A549 (cell line): ENCODE measurements around the gene PRRX2. TPM values are rescaled to one million over a fixed set of nuclear protein-coding genes. Genes with fewer than 3 reads are reported as not detected.

Experiments
- ATAC-seq, 2 experiments: fragments of 200-7000 bp in 1 of 2; fragments of >200 bp in 1 of 2; cut with Nextera tagmentation in 1 of 2; cut with Tn5 transposase in 1 of 2; 3 replicates each; pipeline versions ENCODE4 v1.8.0 to v1.9.1; 2018 to 2020; ENCODE audit warnings: mild to moderate bottlenecking in 1 of 2, moderate library complexity in 1 of 2
- CTCF ChIA-PET: fragments of 300-600 bp; sonication (Branson Sonifier 250); formaldehyde crosslinking; extraction: SDS; loops from one replicate; lab custom pipeline; 2021; ENCODE audit warnings: antibody characterized with exemption, inconsistent platforms; lab: Yijun Ruan, JAX
- POLR2A ChIA-PET: fragments of 350-600 bp; formaldehyde crosslinking; extraction: SDS; loops from one replicate; lab custom pipeline; 2021; ENCODE audit warnings: antibody characterized with exemption, inconsistent platforms; lab: Yijun Ruan, JAX
- DNase-seq, 2 experiments: peaks; one replicate each; pipeline versions ENCODE4 v3.0.0 to v3.0.0-alpha.2; 2011 to 2016; ENCODE audit warnings: low read depth in 1 of 2, low spot score in 1 of 2
- FAIRE-seq: peaks from 2 replicates; lab custom pipeline; 2011; peaks lifted over from hg19 to GRCh38; lab: Jason Lieb, UNC
- H3K27ac ChIP-seq, 2 experiments: fragments of >200 bp; sonication (Bioruptor Twin); formaldehyde crosslinking; 3 replicates each; pipeline ENCODE4 v1.5.1; 2016 to 2017
- H3K4me1 ChIP-seq: fragments of >200 bp; sonication (Bioruptor Twin); formaldehyde crosslinking; 3 replicates; pipeline ENCODE4 v1.6.1; 2016
- H3K4me2 ChIP-seq: fragments of >200 bp; sonication (Bioruptor Twin); formaldehyde crosslinking; 3 replicates; pipeline ENCODE4 v1.6.1; 2016
- H3K4me3 ChIP-seq: fragments of >200 bp; sonication (Bioruptor Twin); formaldehyde crosslinking; 3 replicates; pipeline ENCODE4 v1.5.1; 2016
- H3K9me3 ChIP-seq: fragments of >200 bp; sonication (Bioruptor Twin); formaldehyde crosslinking; 3 replicates; pipeline ENCODE4 v1.6.1; 2016
- ATOH8 ChIP-seq: fragments of 250-450 bp; sonication (Bioruptor Pico); IDR thresholded peaks from 2 replicates; pipeline ENCODE4 v1.5.0; 2020; ENCODE audit warnings: low read depth, mild to moderate bottlenecking, moderate library complexity
- BHLHE40 ChIP-seq: IDR thresholded peaks from 2 replicates; pipeline ENCODE4 v1.6.1; 2012; ENCODE audit warnings: low read depth, low read length, inconsistent platforms
- CHD2 ChIP-seq: fragments of 150-350 bp; IDR thresholded peaks from 2 replicates; pipeline ENCODE4 v1.6.1; 2014; ENCODE audit warnings: low read length; ENCODE audit not compliant: partially characterized antibody
- HOXA7 ChIP-seq: fragments of 250-450 bp; sonication (Bioruptor Pico); IDR thresholded peaks from 2 replicates; pipeline ENCODE4 v1.5.0; 2020; ENCODE audit warnings: mild to moderate bottlenecking, moderate library complexity
- JUN ChIP-seq, 2 experiments: fragments of >200 bp; sonication (Bioruptor Twin); formaldehyde crosslinking; IDR thresholded peaks; 2 replicates in 1 of 2; 3 replicates in 1 of 2; pipeline ENCODE4 v1.6.1; 2016 to 2017
- NFE2L2 ChIP-seq: fragments of 150-350 bp; conservative IDR thresholded peaks from 2 replicates; pipeline ENCODE4 v1.6.1; 2014; ENCODE audit warnings: low read length
- NR3C1 ChIP-seq: fragments of >200 bp; sonication (Bioruptor Twin); formaldehyde crosslinking; IDR thresholded peaks from 3 replicates; pipeline ENCODE4 v1.6.1; 2017
- PHF8 ChIP-seq: fragments of 200-600 bp; sonication (generic); IDR thresholded peaks from 2 replicates; pipeline ENCODE4 v1.6.1; 2016; ENCODE audit warnings: low read depth, mild to moderate bottlenecking, antibody characterized with exemption, moderate library complexity, borderline replicate concordance
- ZC3H11A ChIP-seq: fragments of 450-650 bp; IDR thresholded peaks from 2 replicates; pipeline ENCODE4 v1.6.1; 2014; ENCODE audit warnings: antibody characterized with exemption, mild to moderate bottlenecking
- ZFP36 ChIP-seq: fragments of 450-650 bp; IDR thresholded peaks from 2 replicates; pipeline ENCODE4 v1.6.1; 2014; ENCODE audit warnings: borderline replicate concordance; ENCODE audit not compliant: partially characterized antibody
- ZNF302 ChIP-seq: fragments of 250-450 bp; sonication (Bioruptor Pico); IDR thresholded peaks from 2 replicates; pipeline ENCODE4 v1.9.0; 2021; ENCODE audit warnings: inconsistent platforms, mild to moderate bottlenecking, moderate library complexity
- WGBS: methylation state at CpG from one replicate; pipeline ENCODE4 v1.1.6; 2017; ENCODE audit errors: missing lambda C conversion rate; 5-methylcytosine and 5-hydroxymethylcytosine counted together
- polyA plus RNA-seq, 4 experiments: library from polyadenylated mRNA; depleted of rRNA in 3 of 4; stranded (reverse); fragments of >200 nt; fragmentation: RNase III in 1 of 4; extraction: RNeasy Plus Mini Kit Qiagen cat#74134 plus additional on column Dnase treatment in 1 of 4; gene quantifications; 2 replicates in 3 of 4; 3 replicates in 1 of 4; pipeline ENCODE4 v1.2.3, GENCODE V29; 2011 to 2017

PRRX2 gene
- polyA plus RNA-seq, 2 of the 4 experiments (the other 2 are of a cell fraction), result 0.90 to 2.7 TPM

DNA sequence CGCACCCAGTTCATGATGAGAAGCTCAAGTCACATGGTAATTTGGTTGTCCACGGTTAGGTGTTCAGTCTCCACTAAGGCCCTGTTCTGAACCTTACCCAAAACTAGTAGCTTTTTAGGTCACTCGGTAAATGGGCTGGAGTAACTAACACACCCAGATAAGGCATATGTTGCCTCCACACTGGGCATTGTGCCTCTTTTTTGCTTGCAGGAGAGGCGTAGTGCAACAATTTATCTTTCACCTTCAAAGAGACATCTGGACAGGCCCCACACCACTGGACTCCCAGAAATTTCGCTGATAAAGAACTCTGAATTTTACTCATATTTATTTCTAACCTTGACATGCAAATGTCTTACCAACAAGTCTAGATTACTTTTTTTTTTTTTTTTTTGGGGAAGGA, 104.2 kb downstream of the PRRX2 start:
- no peak for DNase-seq
- Histone ChIP-seq H3K4me3 (no peak overlapping the region), H3K27ac (peak overlapping the region in 1 of 2 experiments; percentile 45; a peak in 2 of 6 replicates), H3K4me1 (peaks cover 24% of the 10 kb centered on the region), H3K9me3 (no peaks in the 10 kb centered on the region), H3K4me2 (no peak overlapping the region)
- ChIA-PET CTCF (interaction anchor here (1.0 to 5.1 kb wide), 8 partner anchors 11 to 185 kb away, joined by 3 to 37 read pairs (median 4); partner anchors contain the start of gene PTGES), POLR2A (no interaction called here)
- ATAC-seq, result no peak
- no peak for FAIRE-seq
- no peak for TF ChIP-seq ZFP36
- no peak for TF ChIP-seq BHLHE40
- TF ChIP-seq CHD2, result no peak
- WGBS, result 84% methylated on average over 5 of the region's 5 CpGs

DNA sequence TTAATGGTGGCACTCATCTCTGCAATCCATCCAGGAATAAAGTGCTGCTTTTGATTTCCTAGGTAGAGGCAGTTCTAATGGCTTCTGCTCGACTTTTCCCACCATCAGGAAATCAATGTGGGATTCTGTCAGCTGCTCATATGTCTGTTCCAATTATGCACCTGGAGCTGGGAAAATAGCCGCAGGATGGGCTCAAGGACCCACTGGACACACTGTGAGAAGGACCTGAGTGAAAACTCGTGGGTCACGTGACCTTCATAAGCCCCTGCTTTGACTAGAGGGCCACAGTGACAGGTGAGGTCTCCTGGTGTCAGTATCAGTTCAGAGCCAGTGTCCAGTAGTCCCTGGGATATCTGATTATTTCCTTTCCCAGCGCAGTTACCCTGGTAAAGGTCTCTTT, 105.3 kb downstream of the PRRX2 start:
- peaks cover 35% of the 10 kb centered on the region for H3K4me1 ChIP-seq
- no peak for FAIRE-seq
- no peak overlapping the region for H3K4me3 ChIP-seq
- DNase-seq, result no peak
- peak overlapping the region in 1 of 2 experiments; percentile 20; a peak in 2 of 6 replicates for H3K27ac ChIP-seq
- POLR2A ChIA-PET, result no interaction called here
- ATAC-seq, result no peak
- H3K4me2 ChIP-seq, result no peak overlapping the region
- 75% methylated on average over 5 of the region's 5 CpGs for WGBS
- no peaks in the 10 kb centered on the region for H3K9me3 ChIP-seq
- CTCF ChIA-PET, result interaction anchor here (1.0 to 5.1 kb wide), 4 partner anchors 11 to 33 kb away, joined by 3 to 37 read pairs (median 8); no protein-coding TSS in a partner anchor
- no peak for TF ChIP-seq ATOH8
- TF ChIP-seq ZNF302 (CRISPR knock-in tag), result no peak
- no peak for TF ChIP-seq JUN (IDR thresholded peaks at IDR 0.05)
- TF ChIP-seq ZC3H11A, result no peak
- no peak for TF ChIP-seq NFE2L2
- no peak for TF ChIP-seq NR3C1
- TF ChIP-seq PHF8, result no peak
- TF ChIP-seq HOXA7 (CRISPR knock-in tag), result no peak

Other genes starting within 250 kb of the PRRX2 start
- 0.10 TPM in 1 of 2 replicates, not detected in the other for gene C9orf50, start 44.5 kb upstream of the PRRX2 start, polyA plus RNA-seq (2011; rRNA removed)
- gene C9orf50, start 44.5 kb upstream of the PRRX2 start, polyA plus RNA-seq (2017; fragmentation: RNase III; extraction: RNeasy Plus Mini Kit Qiagen cat#74134 plus additional on column Dnase treatment), result 0.05 TPM in 1 of 3 replicates, not detected in the others
- gene NTMT1, start 39.5 kb upstream of the PRRX2 start, polyA plus RNA-seq (2011; rRNA removed), result 39.2 and 49.4 TPM in 2 replicates
- gene NTMT1, start 39.5 kb upstream of the PRRX2 start, polyA plus RNA-seq (2017; fragmentation: RNase III; extraction: RNeasy Plus Mini Kit Qiagen cat#74134 plus additional on column Dnase treatment), result 75.8 to 96.4 TPM (median 92.2 TPM) in 3 replicates
- 9.2 and 9.4 TPM in 2 replicates for gene ASB6, start 23.5 kb upstream of the PRRX2 start, polyA plus RNA-seq (2011; rRNA removed)
- gene ASB6, start 23.5 kb upstream of the PRRX2 start, polyA plus RNA-seq (2017; fragmentation: RNase III; extraction: RNeasy Plus Mini Kit Qiagen cat#74134 plus additional on column Dnase treatment), result 16.3 to 17.3 TPM (median 16.3 TPM) in 3 replicates
- 19.1 and 22.1 TPM in 2 replicates for gene PTGES, start 87.4 kb downstream of the PRRX2 start, polyA plus RNA-seq (2011; rRNA removed)
- gene PTGES, start 87.4 kb downstream of the PRRX2 start, polyA plus RNA-seq (2017; fragmentation: RNase III; extraction: RNeasy Plus Mini Kit Qiagen cat#74134 plus additional on column Dnase treatment), result 48.1 to 58.8 TPM (median 53.7 TPM) in 3 replicates
- gene TOR1B, start 137.5 kb downstream of the PRRX2 start, polyA plus RNA-seq (2011; rRNA removed), result 32.4 and 38.0 TPM in 2 replicates
- 23.3 to 26.9 TPM (median 24.9 TPM) in 3 replicates for gene TOR1B, start 137.5 kb downstream of the PRRX2 start, polyA plus RNA-seq (2017; fragmentation: RNase III; extraction: RNeasy Plus Mini Kit Qiagen cat#74134 plus additional on column Dnase treatment)
- gene TOR1A, start 158.5 kb downstream of the PRRX2 start, polyA plus RNA-seq (2011; rRNA removed), result 74.9 and 77.3 TPM in 2 replicates
- 52.3 to 58.7 TPM (median 54.0 TPM) in 3 replicates for gene TOR1A, start 158.5 kb downstream of the PRRX2 start, polyA plus RNA-seq (2017; fragmentation: RNase III; extraction: RNeasy Plus Mini Kit Qiagen cat#74134 plus additional on column Dnase treatment)
- gene C9orf78, start 169.6 kb downstream of the PRRX2 start, polyA plus RNA-seq (2011; rRNA removed), result 58.0 and 91.4 TPM in 2 replicates
- 111 to 131 TPM (median 127 TPM) in 3 replicates for gene C9orf78, start 169.6 kb downstream of the PRRX2 start, polyA plus RNA-seq (2017; fragmentation: RNase III; extraction: RNeasy Plus Mini Kit Qiagen cat#74134 plus additional on column Dnase treatment)
- 3.8 and 3.9 TPM in 2 replicates for gene USP20, start 169.8 kb downstream of the PRRX2 start, polyA plus RNA-seq (2011; rRNA removed)
- gene USP20, start 169.8 kb downstream of the PRRX2 start, polyA plus RNA-seq (2017; fragmentation: RNase III; extraction: RNeasy Plus Mini Kit Qiagen cat#74134 plus additional on column Dnase treatment), result 5.0 to 5.9 TPM (median 5.9 TPM) in 3 replicates